Skeletal muscle satellite cell (primary cell): ENCODE results near the gene PAPOLB.
A peak's percentile ranks its signal among the peaks of the same experiment; 100 is the strongest.

Source experiments
- H3K27me3 ChIP-seq: 2 replicates; pipeline ENCODE4 v1.7.0; 2013; ENCODE audit warnings: low read length; ENCODE audit not compliant: control insufficient read depth, insufficient read depth
- H3K36me3 ChIP-seq: 2 replicates; pipeline ENCODE4 v1.7.0; 2013; ENCODE audit warnings: mild to moderate bottlenecking, control low read depth, low read length; ENCODE audit not compliant: insufficient read depth
- H3K4me1 ChIP-seq: 2 replicates; pipeline ENCODE4 v1.7.0; 2013; ENCODE audit warnings: low read length; ENCODE audit not compliant: control insufficient read depth, insufficient read depth
- H3K4me2 ChIP-seq: 2 replicates; pipeline ENCODE4 v1.7.0; 2013; ENCODE audit warnings: mild to moderate bottlenecking, low read length
- H3K4me3 ChIP-seq: 2 replicates; pipeline ENCODE4 v1.7.0; 2013; ENCODE audit warnings: low read length
- H3K9ac ChIP-seq: 2 replicates; pipeline ENCODE4 v1.7.0; 2013; ENCODE audit warnings: mild to moderate bottlenecking, low read depth, low read length, moderate library complexity
- H3K9me3 ChIP-seq: replicated peaks from 2 replicates; pipeline ENCODE4 v1.7.0; 2013; ENCODE audit warnings: mild to moderate bottlenecking, control low read depth, low read length

The PAPOLB gene

GRCh38 chr7:4886671-4887070 is 24.8 kb upstream of the PAPOLB start:
- no peak overlapping the region for H3K9ac ChIP-seq

GRCh38 chr7:4885317-4885807 is 23.5 kb upstream of the PAPOLB start:
- H3K27me3 ChIP-seq = peaks cover 8% of the 10 kb centered on the region
- no peaks in the 10 kb centered on the region for H3K36me3 ChIP-seq
- no peaks in the 10 kb centered on the region for H3K9me3 ChIP-seq

More at GRCh38 chr7:4886671-4887070, 24.8 kb upstream of the PAPOLB start:
- Histone ChIP-seq H3K4me3 (no peak overlapping the region), H3K9me3 (no peaks in the 10 kb centered on the region), H3K36me3 (no peaks in the 10 kb centered on the region), H3K27me3 (peaks cover 8% of the 10 kb centered on the region), H3K4me2 (no peak overlapping the region), H3K4me1 (peaks cover 16% of the 10 kb centered on the region)

GRCh38 chr7:4884164-4884563 is 22.3 kb upstream of the PAPOLB start:
- H3K36me3 ChIP-seq = no peaks in the 10 kb centered on the region
- H3K27me3 ChIP-seq = peaks cover 10% of the 10 kb centered on the region
- no peak overlapping the region for H3K9ac ChIP-seq
- peaks cover 21% of the 10 kb centered on the region for H3K4me1 ChIP-seq
- H3K4me3 ChIP-seq = no peak overlapping the region
- H3K9me3 ChIP-seq = no peaks in the 10 kb centered on the region
- H3K4me2 ChIP-seq = no peak overlapping the region

More at GRCh38 chr7:4885317-4885807, 23.5 kb upstream of the PAPOLB start:
- no peak overlapping the region for H3K9ac ChIP-seq
- H3K4me1 ChIP-seq = peaks cover 16% of the 10 kb centered on the region
- H3K4me2 ChIP-seq = no peak overlapping the region
- no peak overlapping the region for H3K4me3 ChIP-seq

GRCh38 chr7:4883372-4884144 is 21.7 kb upstream of the PAPOLB start, which contains the start of gene RADIL:
Gene RADIL, minus strand, starts transcription at chr7:4883716. Its CDS starts 5,577 bp downstream, at chr7:4878139.
- H3K27me3 ChIP-seq = peaks cover 15% of the 10 kb centered on the region
- peaks cover 27% of the 10 kb centered on the region for H3K4me1 ChIP-seq
- peak within 1 kb of the TSS; percentile 63 for H3K9ac ChIP-seq
- H3K4me2 ChIP-seq = peak within 1 kb of the TSS; percentile 90
- no peaks in the 10 kb centered on the region for H3K36me3 ChIP-seq
- peak within 1 kb of the TSS; percentile 70 for H3K4me3 ChIP-seq
- H3K9me3 ChIP-seq = no peaks in the 10 kb centered on the region

- Histone ChIP-seq H3K27me3 (peaks cover 15% of the 10 kb centered on the region), H3K4me2 (peak overlapping the region; percentile 90), H3K36me3 (no peaks in the 10 kb centered on the region), H3K9me3 (no peaks in the 10 kb centered on the region), H3K4me1 (peaks cover 28% of the 10 kb centered on the region), H3K4me3 (peak overlapping the region; percentile 70), H3K9ac (peak overlapping the region; percentile 63)
These were observed 21.2 kb upstream of the PAPOLB start for GRCh38 chr7:4883033-4883371.

- Histone ChIP-seq H3K4me3 (peak overlapping the region; percentile 70), H3K4me1 (peaks cover 28% of the 10 kb centered on the region), H3K36me3 (no peaks in the 10 kb centered on the region), H3K9me3 (no peaks in the 10 kb centered on the region), H3K27me3 (peaks cover 15% of the 10 kb centered on the region), H3K4me2 (peak overlapping the region; percentile 90), H3K9ac (peak overlapping the region; percentile 63)
These were observed 20.6 kb upstream of the PAPOLB start for GRCh38 chr7:4882169-4883032.

GRCh38 chr7:4880218-4880617 is 18.4 kb upstream of the PAPOLB start:
- no peak overlapping the region for H3K4me3 ChIP-seq
- H3K36me3 ChIP-seq = no peaks in the 10 kb centered on the region
- peaks cover 15% of the 10 kb centered on the region for H3K27me3 ChIP-seq
- H3K4me1 ChIP-seq = peaks cover 28% of the 10 kb centered on the region
- H3K9me3 ChIP-seq = no peaks in the 10 kb centered on the region
- no peak overlapping the region for H3K4me2 ChIP-seq
- no peak overlapping the region for H3K9ac ChIP-seq

GRCh38 chr7:4879396-4880081 is 17.7 kb upstream of the PAPOLB start:
- no peaks in the 10 kb centered on the region for H3K9me3 ChIP-seq
- H3K4me1 ChIP-seq = peaks cover 28% of the 10 kb centered on the region
- H3K9ac ChIP-seq = no peak overlapping the region
- H3K4me2 ChIP-seq = peak overlapping the region; percentile 66
- H3K27me3 ChIP-seq = peaks cover 15% of the 10 kb centered on the region
- no peaks in the 10 kb centered on the region for H3K36me3 ChIP-seq
- peak overlapping the region; percentile 41 for H3K4me3 ChIP-seq

GRCh38 chr7:4878336-4879335 is 16.8 kb upstream of the PAPOLB start:
- Histone ChIP-seq H3K4me2 (peak overlapping the region; percentile 66), H3K4me1 (peaks cover 28% of the 10 kb centered on the region), H3K4me3 (peak overlapping the region; percentile 41), H3K36me3 (no peaks in the 10 kb centered on the region), H3K9me3 (no peaks in the 10 kb centered on the region), H3K27me3 (peaks cover 11% of the 10 kb centered on the region), H3K9ac (no peak overlapping the region)

- peaks cover 11% of the 10 kb centered on the region for H3K4me1 ChIP-seq
- no peaks in the 10 kb centered on the region for H3K9me3 ChIP-seq
- no peak overlapping the region for H3K9ac ChIP-seq
- H3K4me3 ChIP-seq = no peak overlapping the region
- H3K36me3 ChIP-seq = no peaks in the 10 kb centered on the region
- H3K4me2 ChIP-seq = no peak overlapping the region
- H3K27me3 ChIP-seq = peaks cover 11% of the 10 kb centered on the region
These were observed 14.8 kb upstream of the PAPOLB start for GRCh38 chr7:4876586-4876985.
